OCI-LY7 (cell line): Measurements from ENCODE around the gene ZNF700. TPM values are rescaled to one million over a fixed set of nuclear protein-coding genes. Genes with fewer than 3 reads are reported as not detected.
A peak's percentile ranks its signal among the peaks of the same experiment; 100 is the strongest.

ENCODE experiments used
- BruUV-seq: library from RNA; stranded (reverse); fragments of 400-500 nt; replicated peaks from 2 replicates; lab custom pipeline; 2021; lab: Mats Ljungman, UMichigan
- CTCF ChIA-PET: fragments of 300-600 bp; sonication (Branson Sonifier 250); formaldehyde crosslinking; loops from one replicate; lab custom pipeline; 2022; ENCODE audit warnings: antibody characterized with exemption; ENCODE audit not compliant: unreplicated experiment; lab: Charles Lee
- POLR2A ChIA-PET: fragments of 300-600 bp; sonication (Branson Sonifier 250); formaldehyde crosslinking; loops from one replicate; lab custom pipeline; 2022; ENCODE audit warnings: antibody characterized with exemption; lab: Charles Lee
- DNase-seq: peaks from one replicate; pipeline ENCODE4 v3.0.0-alpha.2; 2015; ENCODE audit warnings: low spot score
- H2AFZ ChIP-seq: fragments of 200-600 bp; sonication (generic), shearing (Covaris generic); 2 replicates; pipeline ENCODE4 v1.6.1; 2014; ENCODE audit warnings: mild to moderate bottlenecking, antibody characterized with exemption, low read length, moderate library complexity
- H3K27ac ChIP-seq: fragments of 200-600 bp; sonication (generic); 2 replicates; pipeline ENCODE4 v1.5.1; 2014; ENCODE audit warnings: mixed run types, low read depth, mild to moderate bottlenecking, moderate library complexity, low read length, inconsistent platforms; ENCODE audit not compliant: poor library complexity, severe bottlenecking
- H3K36me3 ChIP-seq: fragments of 200-600 bp; sonication (generic); 2 replicates; pipeline ENCODE4 v1.6.1; 2014; ENCODE audit warnings: mild to moderate bottlenecking, antibody characterized with exemption, low read length, moderate library complexity, mixed read lengths; ENCODE audit not compliant: insufficient read depth
- H3K4me1 ChIP-seq: fragments of 200-600 bp; sonication (generic); 2 replicates; pipeline ENCODE4 v1.5.1; 2014; ENCODE audit warnings: mild to moderate bottlenecking, low read length; ENCODE audit not compliant: insufficient read depth, poor library complexity, severe bottlenecking
- H3K4me2 ChIP-seq: fragments of 200-600 bp; sonication (generic); 2 replicates; pipeline ENCODE4 v1.6.1; 2014; ENCODE audit warnings: mild to moderate bottlenecking, low read length
- H3K4me3 ChIP-seq: fragments of 200-600 bp; sonication (generic); 2 replicates; pipeline ENCODE4 v1.5.1; 2014; ENCODE audit warnings: mild to moderate bottlenecking, low read depth, low read length; ENCODE audit not compliant: poor library complexity, severe bottlenecking
- H3K79me2 ChIP-seq: fragments of 200-600 bp; sonication (generic); 2 replicates; pipeline ENCODE4 v1.6.1; 2016; ENCODE audit warnings: low read depth, mild to moderate bottlenecking, low read length, moderate library complexity, mixed read lengths; ENCODE audit not compliant: insufficient read depth
- H3K9me2 ChIP-seq: fragments of 200-600 bp; sonication (generic); 2 replicates; pipeline ENCODE4 v1.6.1; 2016; ENCODE audit warnings: mild to moderate bottlenecking, low read length, mixed read lengths; ENCODE audit not compliant: insufficient read depth
- H3K9me3 ChIP-seq: fragments of 200-600 bp; sonication (generic); 2 replicates; pipeline ENCODE4 v1.6.1; 2014; ENCODE audit warnings: mild to moderate bottlenecking, mixed run types, low read length, mixed read lengths
- H4K20me1 ChIP-seq: fragments of 200-600 bp; sonication (generic); 2 replicates; pipeline ENCODE4 v1.6.1; 2014; ENCODE audit warnings: mild to moderate bottlenecking, antibody characterized with exemption, low read length, moderate library complexity, mixed read lengths; ENCODE audit not compliant: insufficient read depth
- EZH2phosphoT487 ChIP-seq: fragments of 200-600 bp; sonication (generic); IDR thresholded peaks from 2 replicates; pipeline ENCODE4 v1.6.1; 2018; ENCODE audit warnings: low read depth, borderline replicate concordance, mild to moderate bottlenecking, mixed run types, antibody characterized with exemption, low read length, moderate library complexity, mixed read lengths
- intact Hi-C: fragments of 100-400 bp; cut with micrococcal nuclease; formaldehyde crosslinking; loops from one replicate; pipeline ENCODE4 v1.10.0; 2022; ENCODE audit not compliant: unreplicated experiment
- total RNA-seq, 2 experiments: library from RNA; depleted of rRNA in 1 of 2; stranded (reverse); fragments of >200 nt in 1 of 2; shearing (Covaris generic) in 1 of 2; gene quantifications; 2 replicates each; pipeline ENCODE4 v1.2.3, GENCODE V29; 2014 to 2022
- TF ChIP-seq, protein P1 (sequence below): fragments of 200-600 bp; sonication (generic); conservative IDR thresholded peaks from 2 replicates; pipeline ENCODE4 v1.5.1; 2014; ENCODE audit warnings: mild to moderate bottlenecking, antibody characterized with exemption, low read length, moderate library complexity, mixed read lengths

The ZNF700 gene
- total RNA-seq, 2 experiments from 2014 or later = 18.2 to 28.2 TPM

DNA sequence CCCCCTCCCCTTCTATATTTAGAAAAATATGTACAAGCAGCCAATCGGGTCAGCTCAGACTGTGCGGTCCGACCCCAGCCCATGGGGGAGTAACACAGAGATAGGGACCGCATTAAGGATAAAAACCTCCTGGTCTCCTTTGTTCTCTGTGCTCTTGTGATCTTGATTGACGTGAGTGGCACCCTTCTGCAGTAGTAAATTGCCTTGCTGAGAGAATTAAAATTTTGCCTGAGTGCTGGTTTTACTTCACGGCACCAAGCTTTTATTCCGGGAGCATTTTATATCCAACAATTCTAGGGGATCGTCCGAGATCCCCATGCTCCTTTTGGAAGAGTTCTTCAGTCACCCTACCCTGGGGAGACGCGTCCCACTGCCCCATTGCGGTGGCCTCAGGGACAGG is 44.3 kb upstream of the ZNF700 start:
- ChIA-PET POLR2A (interaction anchor here (1.0 kb wide), 1 partner anchor 83 kb away, joined by 3 read pairs; no protein-coding TSS in a partner anchor), CTCF (no interaction called here)
- H3K36me3 ChIP-seq = no peaks in the 10 kb centered on the region
- H3K9me3 ChIP-seq = no peaks in the 10 kb centered on the region
- no peak for DNase-seq
- H3K79me2 ChIP-seq = no peaks in the 10 kb centered on the region
- H4K20me1 ChIP-seq = no peaks in the 10 kb centered on the region
- TF ChIP-seq EZH2phosphoT487 = no peak
- TF ChIP-seq, protein P1, sequence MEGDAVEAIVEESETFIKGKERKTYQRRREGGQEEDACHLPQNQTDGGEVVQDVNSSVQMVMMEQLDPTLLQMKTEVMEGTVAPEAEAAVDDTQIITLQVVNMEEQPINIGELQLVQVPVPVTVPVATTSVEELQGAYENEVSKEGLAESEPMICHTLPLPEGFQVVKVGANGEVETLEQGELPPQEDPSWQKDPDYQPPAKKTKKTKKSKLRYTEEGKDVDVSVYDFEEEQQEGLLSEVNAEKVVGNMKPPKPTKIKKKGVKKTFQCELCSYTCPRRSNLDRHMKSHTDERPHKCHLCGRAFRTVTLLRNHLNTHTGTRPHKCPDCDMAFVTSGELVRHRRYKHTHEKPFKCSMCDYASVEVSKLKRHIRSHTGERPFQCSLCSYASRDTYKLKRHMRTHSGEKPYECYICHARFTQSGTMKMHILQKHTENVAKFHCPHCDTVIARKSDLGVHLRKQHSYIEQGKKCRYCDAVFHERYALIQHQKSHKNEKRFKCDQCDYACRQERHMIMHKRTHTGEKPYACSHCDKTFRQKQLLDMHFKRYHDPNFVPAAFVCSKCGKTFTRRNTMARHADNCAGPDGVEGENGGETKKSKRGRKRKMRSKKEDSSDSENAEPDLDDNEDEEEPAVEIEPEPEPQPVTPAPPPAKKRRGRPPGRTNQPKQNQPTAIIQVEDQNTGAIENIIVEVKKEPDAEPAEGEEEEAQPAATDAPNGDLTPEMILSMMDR = no peak
- no peak overlapping the region for H3K4me2 ChIP-seq
- H3K9me2 ChIP-seq = no peaks in the 10 kb centered on the region
- no peak overlapping the region for H2AFZ ChIP-seq
- H3K4me3 ChIP-seq = no peak overlapping the region
- H3K27ac ChIP-seq = no peak overlapping the region
- no peaks in the 10 kb centered on the region for H3K4me1 ChIP-seq
- intact Hi-C loops = loop anchor here (2.0 kb wide), 3 partner anchors 42 to 260 kb away; partner anchors contain the start of genes ZNF20 and ZNF878
- no TSS peak for BruUV-seq

- Histone ChIP-seq H3K4me2 (no peak overlapping the region), H4K20me1 (no peaks in the 10 kb centered on the region), H3K9me3 (no peaks in the 10 kb centered on the region), H3K4me1 (no peaks in the 10 kb centered on the region), H3K9me2 (no peaks in the 10 kb centered on the region), H3K36me3 (no peaks in the 10 kb centered on the region), H3K27ac (no peak overlapping the region), H3K4me3 (no peak overlapping the region), H2AFZ (no peak overlapping the region), H3K79me2 (no peaks in the 10 kb centered on the region)
- intact Hi-C loops = loop anchor here (1.0 to 2.0 kb wide), 5 partner anchors 42 to 260 kb away; partner anchors contain the start of genes ZNF20 and ZNF878
- peak; percentile 72 for DNase-seq
- CTCF ChIA-PET = no interaction called here
- BruUV-seq = no TSS peak
- POLR2A ChIA-PET = interaction anchor here (1.0 kb wide), 1 partner anchor 84 kb away, joined by 3 read pairs; no protein-coding TSS in a partner anchor
- no peak for TF ChIP-seq EZH2phosphoT487
- TF ChIP-seq, protein P1 = peak; percentile 83
These were observed 43.6 kb upstream of the ZNF700 start for GRCh38 chr19:11881151-11881800.

- no peak overlapping the region for H3K4me3 ChIP-seq
- H3K4me1 ChIP-seq = peaks cover 6% of the 10 kb centered on the region
- ChIA-PET CTCF (no interaction called here), POLR2A (interaction anchor here (0.6 kb wide), 1 partner anchor 559 kb away, joined by 3 read pairs; no protein-coding TSS in a partner anchor)
- no peaks in the 10 kb centered on the region for H3K79me2 ChIP-seq
- no peak overlapping the region for H3K27ac ChIP-seq
- no peak for DNase-seq
- TF ChIP-seq, protein P1 = no peak
- no peak for TF ChIP-seq EZH2phosphoT487
- no peak overlapping the region for H3K4me2 ChIP-seq
- H2AFZ ChIP-seq = no peak overlapping the region
- intact Hi-C loops = no loop called here
- no peaks in the 10 kb centered on the region for H3K9me2 ChIP-seq
- H4K20me1 ChIP-seq = no peaks in the 10 kb centered on the region
- no peaks in the 10 kb centered on the region for H3K36me3 ChIP-seq
- no peaks in the 10 kb centered on the region for H3K9me3 ChIP-seq
- no TSS peak for BruUV-seq
These were observed 42.3 kb upstream of the ZNF700 start for GRCh38 chr19:11882606-11883005.
